22Rv1 (cell line): ENCODE data around the gene TMED10.

Experiments
- H3K27ac ChIP-seq: fragments of 450-650 bp; 2 replicates; pipeline ENCODE4 v1.5.1; 2017
- CTCF ChIP-seq: fragments of 450-650 bp; IDR thresholded peaks from 2 replicates; pipeline ENCODE4 v1.5.1; 2017; ENCODE audit warnings: mild to moderate bottlenecking
- ZFX ChIP-seq: fragments of 450-650 bp; IDR thresholded peaks from 2 replicates; pipeline ENCODE4 v1.6.1; 2017; ENCODE audit warnings: antibody characterized with exemption, borderline replicate concordance

TMED10 gene

GRCh38 chr14:75191100-75191499 lies 14.7 kb upstream of the TMED10 start:
- no peak overlapping the region for H3K27ac ChIP-seq
- TF ChIP-seq ZFX (no peak), CTCF (no peak)

- H3K27ac ChIP-seq, result no peak overlapping the region
- TF ChIP-seq ZFX (no peak), CTCF (no peak)
Measured at GRCh38 chr14:75190023-75190422, 13.6 kb upstream of the TMED10 start.

DNA sequence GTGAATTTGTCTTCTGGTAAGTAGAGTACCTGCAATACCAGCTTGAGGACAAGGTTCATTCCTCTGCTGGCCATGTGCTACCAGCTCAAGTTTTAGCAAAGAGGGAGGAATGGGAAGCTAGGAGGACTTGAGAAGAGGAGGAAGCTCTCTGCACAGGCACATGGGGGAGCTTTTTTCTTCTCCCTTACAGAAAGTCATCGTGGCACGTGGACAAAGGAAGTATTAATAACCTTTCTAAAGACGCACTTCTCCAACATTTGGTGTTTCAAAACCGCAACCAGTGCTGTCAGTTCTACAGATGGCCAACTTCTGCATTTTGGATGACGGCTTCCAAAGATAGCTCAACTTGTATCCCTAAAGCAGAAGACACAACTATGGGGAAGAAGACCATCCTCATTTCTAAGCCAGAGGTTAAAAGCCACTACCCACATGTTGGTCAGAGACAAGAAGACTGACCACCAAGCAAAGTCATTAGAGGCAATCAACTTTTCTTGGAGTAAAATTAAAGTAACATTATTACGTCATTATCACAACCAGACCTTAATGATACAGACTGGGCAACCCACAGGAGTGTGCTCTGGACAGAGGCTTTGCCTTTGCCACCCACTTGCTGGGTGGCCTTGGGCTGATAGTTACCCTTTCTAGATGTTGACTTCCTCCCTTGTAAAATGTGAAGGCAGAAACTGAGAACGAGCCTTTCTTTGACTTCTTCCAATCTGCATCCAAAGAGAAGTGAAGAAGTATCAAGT lies 12.3 kb upstream of the TMED10 start:
- H3K27ac ChIP-seq, result no peak overlapping the region
- TF ChIP-seq ZFX, result no peak
- TF ChIP-seq CTCF, result no peak

DNA sequence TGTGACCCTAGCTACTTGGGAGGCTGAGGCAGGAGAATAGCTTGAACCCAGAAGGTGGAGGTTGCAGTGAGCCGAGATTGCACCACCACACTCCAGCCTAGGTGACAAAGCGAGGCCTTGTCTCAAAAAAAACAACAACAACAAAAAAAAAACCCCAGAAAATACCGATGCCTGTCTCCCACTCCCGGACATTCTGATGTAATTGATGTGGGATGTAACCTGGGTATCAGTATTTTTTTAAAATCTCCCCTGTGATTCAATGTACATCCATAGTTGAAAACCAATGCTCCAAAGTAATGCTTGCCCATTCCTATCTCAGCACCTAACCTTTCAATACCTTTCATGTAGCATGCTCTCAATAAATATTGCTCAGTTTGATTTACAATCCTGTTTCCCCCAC lies 11.7 kb upstream of the TMED10 start:
- TF ChIP-seq ZFX, result no peak
- no peak for TF ChIP-seq CTCF
- H3K27ac ChIP-seq, result no peak overlapping the region

GRCh38 chr14:75186953-75187352 lies 10.5 kb upstream of the TMED10 start:
- no peak overlapping the region for H3K27ac ChIP-seq
- TF ChIP-seq ZFX (no peak), CTCF (no peak)

DNA sequence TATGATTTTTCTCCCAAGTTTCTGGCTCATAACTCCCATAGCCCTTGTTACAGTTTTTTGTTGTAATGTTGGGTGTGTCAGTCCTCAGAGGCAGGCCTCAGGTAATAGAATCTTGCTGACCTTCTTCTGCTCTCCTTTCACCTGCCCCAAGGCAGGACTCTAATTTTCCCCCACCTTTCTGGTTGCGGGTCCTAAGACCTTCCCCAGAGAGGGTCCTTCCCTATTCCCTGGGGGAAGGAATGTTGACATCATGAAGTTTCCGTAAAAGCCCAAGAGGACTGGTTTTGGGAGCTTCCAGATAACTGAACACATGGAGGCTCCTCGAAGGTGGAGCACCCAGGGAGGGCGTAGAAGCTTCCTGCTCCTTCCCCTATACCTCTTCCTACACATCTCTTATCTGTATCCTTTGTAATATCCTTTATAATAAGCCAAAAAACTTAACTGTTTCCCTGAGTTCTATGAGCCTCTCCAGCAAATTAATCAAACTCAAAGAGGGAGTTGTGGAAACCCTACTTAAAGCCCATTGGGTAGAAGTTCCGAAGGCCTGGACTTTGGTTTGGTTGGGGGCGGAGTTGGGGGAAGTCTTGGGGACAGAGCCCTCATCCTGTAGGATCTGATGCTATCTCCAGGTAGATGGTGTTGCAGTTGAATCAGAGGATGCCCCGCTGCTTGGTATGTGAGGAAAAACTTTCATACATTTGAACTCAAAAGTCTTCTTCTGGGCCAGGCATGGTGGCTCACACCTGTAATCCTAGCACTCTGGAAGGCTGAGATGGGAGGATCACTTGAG lies 9.0 kb upstream of the TMED10 start:
- no peak overlapping the region for H3K27ac ChIP-seq
- TF ChIP-seq CTCF, result no peak
- TF ChIP-seq ZFX, result no peak

DNA sequence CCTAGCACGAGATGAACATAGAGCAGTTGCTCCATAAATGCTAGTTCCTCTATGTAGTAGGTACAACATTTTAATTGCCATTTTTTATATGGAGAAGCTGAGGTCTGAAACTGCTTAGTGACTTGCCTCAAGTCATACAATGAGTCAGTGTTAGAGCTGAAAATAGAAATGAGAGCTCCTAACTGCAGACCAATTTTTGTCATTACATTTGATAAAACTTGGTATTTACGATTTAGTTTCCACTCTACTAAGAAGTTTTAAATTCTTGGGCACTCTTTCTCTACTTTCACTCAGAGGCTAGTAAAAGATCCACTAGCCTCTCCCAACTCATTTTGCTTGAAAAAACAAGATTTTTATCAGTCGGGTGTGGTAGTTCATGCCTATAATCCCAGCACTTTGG lies 8.1 kb upstream of the TMED10 start:
- no peak for TF ChIP-seq CTCF
- TF ChIP-seq ZFX, result no peak
- H3K27ac ChIP-seq, result no peak overlapping the region
